HepG2 (cell line): ENCODE measurements around the gene ASMT. TPM values are rescaled to one million over a fixed set of nuclear protein-coding genes. Genes with fewer than 3 reads are reported as not detected.
A peak's percentile ranks its signal among the peaks of the same experiment; 100 is the strongest.

Experiments used
- ATAC-seq: fragments of 200-7000 bp; cut with Tn5 transposase; 3 replicates; pipeline ENCODE4 v1.9.1; 2020; ENCODE audit warnings: mild to moderate bottlenecking, moderate library complexity
- BruUV-seq: library from RNA; stranded (reverse); fragments of 400-500 nt; replicated peaks from 2 replicates; lab custom pipeline; 2021; lab: Mats Ljungman, UMichigan
- CTCF ChIA-PET: fragments of 300-600 bp; formaldehyde crosslinking; extraction: SDS; loops from one replicate; lab custom pipeline; 2021; ENCODE audit warnings: low total read pairs, inconsistent platforms, low intra/inter-chr PET ratio; lab: Yijun Ruan, JAX
- POLR2A ChIA-PET: fragments of 350-600 bp; sonication (Branson Sonifier 250); formaldehyde crosslinking; loops from one replicate; lab custom pipeline; 2020; ENCODE audit warnings: antibody characterized with exemption, inconsistent platforms; lab: Yijun Ruan, JAX
- DNase-seq: peaks from one replicate; pipeline ENCODE4 v3.0.0-alpha.2; 2015; ENCODE audit warnings: low spot score
- FAIRE-seq: peaks from 3 replicates; lab custom pipeline; 2011; peaks lifted over from hg19 to GRCh38; lab: Jason Lieb, UNC
- H2AFZ ChIP-seq: one replicate; pipeline ENCODE4 v1.6.1; 2011; ENCODE audit warnings: low read length, inconsistent platforms
- H3K27ac ChIP-seq: fragments of 300-600 bp; 3 replicates; pipeline ENCODE4 v1.8.0; 2011; ENCODE audit warnings: mixed run types, mild to moderate bottlenecking, mixed read lengths, low read length, inconsistent platforms; ENCODE audit not compliant: insufficient read depth; ENCODE audit errors: extremely low read length
- H3K27me3 ChIP-seq, 2 experiments: fragments of 200-600 bp in 1 of 2; 2 replicates in 1 of 2; 3 replicates in 1 of 2; pipeline versions ENCODE4 v1.6.0 to v1.8.0; 2011; ENCODE audit warnings: low read length in 2 of 2, mild to moderate bottlenecking in 2 of 2, moderate library complexity in 2 of 2, inconsistent platforms in 1 of 2; ENCODE audit not compliant: insufficient read depth in 2 of 2, control insufficient read depth in 1 of 2
- H3K36me3 ChIP-seq, 2 experiments: fragments of 200-600 bp in 1 of 2; replicated peaks in 1 of 2; 2 replicates in 1 of 2; 3 replicates in 1 of 2; pipeline versions ENCODE4 v1.5.1 to v1.8.0; 2011; ENCODE audit warnings: low read length in 2 of 2, inconsistent platforms in 1 of 2; ENCODE audit not compliant: insufficient read depth in 2 of 2, control insufficient read depth in 1 of 2
- H3K4me1 ChIP-seq: 2 replicates; pipeline ENCODE4 v1.5.1; 2012; ENCODE audit warnings: low read length, inconsistent platforms; ENCODE audit not compliant: insufficient read depth
- H3K4me2 ChIP-seq: 2 replicates; pipeline ENCODE4 v1.6.0; 2011; ENCODE audit warnings: low read depth, low read length, inconsistent platforms
- H3K4me3 ChIP-seq, 3 experiments: fragments of 200-600 bp in 1 of 3; sonication (generic), shearing (Covaris generic) in 1 of 3; replicated peaks in 1 of 3; 2 replicates each; pipeline ENCODE4 v1.5.1; 2011 to 2016; ENCODE audit warnings: low read length in 3 of 3, inconsistent platforms in 2 of 3, low read depth in 2 of 3, mild to moderate bottlenecking in 2 of 3, control low read depth in 1 of 3, mixed read lengths in 1 of 3; ENCODE audit not compliant: insufficient read depth in 1 of 3
- H3K79me2 ChIP-seq: one replicate; pipeline ENCODE4 v1.6.1; 2011; ENCODE audit warnings: low read length, inconsistent platforms; ENCODE audit not compliant: insufficient read depth
- H3K9ac ChIP-seq: 2 replicates; pipeline ENCODE4 v1.6.0; 2011; ENCODE audit warnings: mild to moderate bottlenecking, low read depth, low read length, inconsistent platforms; ENCODE audit not compliant: insufficient read depth
- H3K9me3 ChIP-seq: 2 replicates; pipeline ENCODE4 v1.5.1; 2012; ENCODE audit warnings: mild to moderate bottlenecking, low read length
- H4K20me1 ChIP-seq: 2 replicates; pipeline ENCODE4 v1.6.0; 2011; ENCODE audit warnings: inconsistent platforms, mild to moderate bottlenecking, low read length, moderate library complexity; ENCODE audit not compliant: insufficient read depth
- AGO2 ChIP-seq: fragments of 200-400 bp; formaldehyde crosslinking; optimal IDR thresholded peaks from 2 replicates; pipeline ENCODE3; 2017; ENCODE audit warnings: mild to moderate bottlenecking, low read depth, low read length, moderate library complexity
- CREBL2 ChIP-seq: sonication (generic); formaldehyde crosslinking; IDR thresholded peaks from 2 replicates; pipeline ENCODE4 v1.8.1; 2023; ENCODE audit warnings: missing genetic modification reagents, mild to moderate bottlenecking, borderline replicate concordance
- EHMT2 ChIP-seq: fragments of 200-600 bp; sonication (generic); IDR thresholded peaks from 2 replicates; pipeline ENCODE4 v1.7.0; 2017; ENCODE audit warnings: antibody characterized with exemption, low read depth, low read length, borderline replicate concordance
- SETDB1 ChIP-seq: sonication (generic); formaldehyde crosslinking; IDR thresholded peaks from 2 replicates; pipeline ENCODE4 v1.5.1; 2020; ENCODE audit warnings: missing genetic modification reagents, mild to moderate bottlenecking, borderline replicate concordance
- WGBS: methylation state at CpG from one replicate; pipeline ENCODE4 v1.1.6; 2017; ENCODE audit warnings: low lambda C conversion rate; 5-methylcytosine and 5-hydroxymethylcytosine counted together
- in situ Hi-C: cut with HindIII; loops from 2 replicates; pipeline ENCODE4 v1.10.0; 2017; ENCODE audit warnings: low pct_unique_long_range_greater_than_20kb; ENCODE audit not compliant: extremely low pct_ligation_motif_present
- intact Hi-C: fragments of 100-400 bp; cut with micrococcal nuclease; formaldehyde crosslinking; loops from one replicate; pipeline ENCODE4 v1.10.0; 2022; ENCODE audit not compliant: unreplicated experiment
- polyA plus RNA-seq, 8 experiments: library from polyadenylated mRNA; depleted of rRNA in 3 of 8; stranded (reverse) in 7 of 8; unstranded in 1 of 8; fragments of >200 nt; fragmentation: Illumina TruSeq in 4 of 8; extraction: Trizol in 4 of 8; gene quantifications; 2 replicates each; pipeline versions ENCODE4 v1.2.1 to v1.2.3, GENCODE V29; 2011 to 2016; ENCODE audit warnings: low read depth in 4 of 8, missing spikeins in 1 of 8, mixed read lengths in 1 of 8; ENCODE audit not compliant: insufficient read depth in 1 of 8
- total RNA-seq, 5 experiments: library from RNA; depleted of rRNA; stranded (reverse); fragments of >200 nt; fragmentation: Illumina TruSeq; extraction: Trizol; gene quantifications; 2 replicates each; pipeline ENCODE4 v1.2.3, GENCODE V29; 2016; ENCODE audit warnings: low read depth in 1 of 5

ASMT gene
- total and polyA plus RNA-seq, 2 of the 13 experiments (the other 11 are each of a cell fraction or from before 2014, with no cell fraction given) = 0.04 TPM; not detected in 1

- ATAC-seq (no peak), DNase-seq (no peak), FAIRE-seq (no peak)
- ChIA-PET CTCF (no interaction called here), POLR2A (no interaction called here)
- Histone ChIP-seq H2AFZ (no peak overlapping the region), H4K20me1 (peaks cover 32% of the 10 kb centered on the region; the same call in 1 of the 2 replicates), H3K4me2 (no peak overlapping the region), H3K36me3 (peaks cover 37 to 85% of the 10 kb centered on the region in 2 experiments), H3K79me2 (peaks cover 34% of the 10 kb centered on the region), H3K27ac (no peak overlapping the region), H3K9ac (no peak overlapping the region), H3K4me3 (no peak overlapping the region), H3K27me3 (no peaks in the 10 kb centered on the region; a peak in 1 of 5 replicates), H3K9me3 (no peaks in the 10 kb centered on the region), H3K4me1 (0 out of 2 replicates have a peak, but pooled peaks cover 9% of the 10 kb centered on the region)
- no TSS peak for BruUV-seq
- in situ Hi-C loops = no loop called here
- intact Hi-C loops = no loop called here
- 98% methylated on average over 18 of the region's 25 CpGs for WGBS
- TF ChIP-seq SETDB1 (CRISPR knock-in tag) (no peak), AGO2 (peak; percentile 47), CREBL2 (CRISPR knock-in tag) (no peak)
Observed at GRCh38 chrX:1597345-1598020, 17.4 kb upstream of the ASMT start.

GRCh38 chrX:1598021-1598875 is 16.6 kb upstream of the ASMT start:
- Histone ChIP-seq H3K4me2 (no peak overlapping the region), H2AFZ (no peak overlapping the region), H3K4me3 (no peak overlapping the region), H3K4me1 (0 out of 2 replicates have a peak, but pooled peaks cover 4% of the 10 kb centered on the region), H3K36me3 (peaks cover 40 to 85% of the 10 kb centered on the region in 2 experiments), H3K27ac (no peak overlapping the region), H3K9me3 (no peaks in the 10 kb centered on the region), H4K20me1 (peaks cover 24% of the 10 kb centered on the region; the same call in 1 of the 2 replicates), H3K79me2 (peaks cover 27% of the 10 kb centered on the region), H3K27me3 (no peaks in the 10 kb centered on the region), H3K9ac (no peak overlapping the region)
- FAIRE-seq = no peak
- no TSS peak for BruUV-seq
- ChIA-PET CTCF (no interaction called here), POLR2A (no interaction called here)
- TF ChIP-seq AGO2 = peak; percentile 6
- TF ChIP-seq EHMT2 = no peak
- in situ Hi-C loops = no loop called here
- intact Hi-C loops = no loop called here
- 98% methylated on average over 22 of the region's 50 CpGs for WGBS
- no peak for DNase-seq
- ATAC-seq = no peak
